Measurements from ENCODE around the gene AKR1E2.

DNA sequence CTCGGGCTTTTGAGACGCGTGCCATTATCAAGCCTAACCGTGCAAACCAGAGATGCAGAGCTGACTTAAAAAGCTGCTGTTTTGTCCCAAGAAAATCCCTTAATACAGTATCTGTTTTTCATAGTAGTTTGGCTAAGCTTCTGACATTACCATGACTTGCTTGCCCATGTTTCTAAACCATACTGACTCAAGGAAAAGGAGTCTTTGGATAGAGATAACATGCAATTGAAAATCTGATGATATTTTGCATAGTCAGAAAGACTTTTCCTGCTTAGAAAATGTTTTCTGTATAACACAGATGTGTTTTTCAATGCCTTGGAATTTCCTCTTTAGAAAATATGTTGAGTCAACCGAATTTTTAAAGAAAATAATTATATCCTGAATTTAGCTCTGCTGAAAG lies 21.5 kb upstream of the AKR1E2 start:
- TF ChIP-seq, protein P1, sequence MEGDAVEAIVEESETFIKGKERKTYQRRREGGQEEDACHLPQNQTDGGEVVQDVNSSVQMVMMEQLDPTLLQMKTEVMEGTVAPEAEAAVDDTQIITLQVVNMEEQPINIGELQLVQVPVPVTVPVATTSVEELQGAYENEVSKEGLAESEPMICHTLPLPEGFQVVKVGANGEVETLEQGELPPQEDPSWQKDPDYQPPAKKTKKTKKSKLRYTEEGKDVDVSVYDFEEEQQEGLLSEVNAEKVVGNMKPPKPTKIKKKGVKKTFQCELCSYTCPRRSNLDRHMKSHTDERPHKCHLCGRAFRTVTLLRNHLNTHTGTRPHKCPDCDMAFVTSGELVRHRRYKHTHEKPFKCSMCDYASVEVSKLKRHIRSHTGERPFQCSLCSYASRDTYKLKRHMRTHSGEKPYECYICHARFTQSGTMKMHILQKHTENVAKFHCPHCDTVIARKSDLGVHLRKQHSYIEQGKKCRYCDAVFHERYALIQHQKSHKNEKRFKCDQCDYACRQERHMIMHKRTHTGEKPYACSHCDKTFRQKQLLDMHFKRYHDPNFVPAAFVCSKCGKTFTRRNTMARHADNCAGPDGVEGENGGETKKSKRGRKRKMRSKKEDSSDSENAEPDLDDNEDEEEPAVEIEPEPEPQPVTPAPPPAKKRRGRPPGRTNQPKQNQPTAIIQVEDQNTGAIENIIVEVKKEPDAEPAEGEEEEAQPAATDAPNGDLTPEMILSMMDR (IDR thresholded peaks at IDR 0.05; ENCODE audit: borderline replicate concordance, extremely low read depth, low read length, poor library complexity, severe bottlenecking), result no peak
- no peak for TF ChIP-seq EZH2 (IDR thresholded peaks at IDR 0.05; ENCODE audit: borderline replicate concordance, low read depth, low read length, severe bottlenecking)

Measured in DND-41 (cell line).